CD1c-positive myeloid dendritic cell (primary cell): ENCODE measurements around the gene RNF166.

Experiments used
- DNase-seq: peaks from one replicate; pipeline ENCODE4 v3.0.0-alpha.2; 2016; ENCODE audit errors: extremely low spot score

Gene RNF166

GRCh38 chr16:88723911-88724310, 17.7 kb upstream of the RNF166 start:
- DNase-seq: no peak

GRCh38 chr16:88723507-88723887, 17.3 kb upstream of the RNF166 start:
- DNase-seq: no peak

- DNase-seq: no peak
Measured at GRCh38 chr16:88722784-88723506, 16.7 kb upstream of the RNF166 start.

GRCh38 chr16:88721815-88722755, 15.9 kb upstream of the RNF166 start:
- DNase-seq: no peak

- DNase-seq: no peak
Measured at GRCh38 chr16:88721236-88721635, 15.0 kb upstream of the RNF166 start.

GRCh38 chr16:88720396-88720970, 14.3 kb upstream of the RNF166 start:
- DNase-seq: no peak

- no peak for DNase-seq
Measured at GRCh38 chr16:88719933-88720296, 13.7 kb upstream of the RNF166 start.

GRCh38 chr16:88719267-88719932, 13.2 kb upstream of the RNF166 start:
- no peak for DNase-seq

- no peak for DNase-seq
Measured at GRCh38 chr16:88718178-88718577, 12.0 kb upstream of the RNF166 start.

- no peak for DNase-seq
Measured at GRCh38 chr16:88716601-88717001, 10.4 kb upstream of the RNF166 start.

GRCh38 chr16:88716201-88716600, 10.0 kb upstream of the RNF166 start:
- DNase-seq: no peak

GRCh38 chr16:88715312-88716190, 9.3 kb upstream of the RNF166 start:
- DNase-seq: no peak

- DNase-seq: no peak
Measured at GRCh38 chr16:88714420-88715302, 8.5 kb upstream of the RNF166 start.

GRCh38 chr16:88713568-88714419, 7.6 kb upstream of the RNF166 start:
- no peak for DNase-seq

GRCh38 chr16:88713054-88713453, 6.8 kb upstream of the RNF166 start:
- no peak for DNase-seq

GRCh38 chr16:88712362-88712979, 6.3 kb upstream of the RNF166 start:
- no peak for DNase-seq

GRCh38 chr16:88711750-88712340, 5.6 kb upstream of the RNF166 start:
- no peak for DNase-seq

- no peak for DNase-seq
Measured at GRCh38 chr16:88710556-88710955, 4.3 kb upstream of the RNF166 start.
